Measurements from ENCODE around the gene C16orf78.
A peak's percentile ranks its signal among the peaks of the same experiment; 100 is the strongest.
"Not testable (repeated sequence)": the region's sequence is repeated elsewhere in the genome, so short reads cannot be mapped to it uniquely, and the experiment has no call there.

Gene C16orf78

GRCh38 chr16:49350265-49351095 is 23.1 kb upstream of the C16orf78 start:
- peak; percentile 15 for DNase-seq

- no peak for DNase-seq
Observed at GRCh38 chr16:49351096-49351487, 22.5 kb upstream of the C16orf78 start.

- no peak for DNase-seq
Observed at GRCh38 chr16:49352892-49353291, 20.7 kb upstream of the C16orf78 start.

GRCh38 chr16:49353680-49354079 is 19.9 kb upstream of the C16orf78 start:
- DNase-seq, result no peak

- no peak for DNase-seq
Observed at GRCh38 chr16:49354101-49354500, 19.5 kb upstream of the C16orf78 start.

GRCh38 chr16:49354991-49355390 is 18.6 kb upstream of the C16orf78 start:
- DNase-seq, result no peak

- DNase-seq, result no peak
Observed at GRCh38 chr16:49355933-49356665, 17.5 kb upstream of the C16orf78 start.

- DNase-seq, result no peak
Observed at GRCh38 chr16:49356728-49357488, 16.7 kb upstream of the C16orf78 start.

- no peak for DNase-seq
Observed at GRCh38 chr16:49359591-49359990, 14.0 kb upstream of the C16orf78 start.

- DNase-seq, result not testable (repeated sequence)
Observed at GRCh38 chr16:49361731-49362130, 11.9 kb upstream of the C16orf78 start.

- no peak for DNase-seq
Observed at GRCh38 chr16:49362230-49362629, 11.4 kb upstream of the C16orf78 start.

- no peak for DNase-seq
Observed at GRCh38 chr16:49365711-49366509, 7.7 kb upstream of the C16orf78 start.

GRCh38 chr16:49366669-49367068 is 6.9 kb upstream of the C16orf78 start:
- no peak for DNase-seq

- DNase-seq, result no peak
Observed at GRCh38 chr16:49369651-49370611, 3.7 kb upstream of the C16orf78 start.

GRCh38 chr16:49376206-49376605 is 2.6 kb downstream of the C16orf78 start:
- DNase-seq, result no peak

GRCh38 chr16:49377196-49377755 is 3.7 kb downstream of the C16orf78 start:
- no peak for DNase-seq

GRCh38 chr16:49378238-49378637 is 4.6 kb downstream of the C16orf78 start:
- no peak for DNase-seq

GRCh38 chr16:49378816-49379215 is 5.2 kb downstream of the C16orf78 start:
- DNase-seq, result no peak

GRCh38 chr16:49382916-49383315 is 9.3 kb downstream of the C16orf78 start:
- no peak for DNase-seq

GRCh38 chr16:49395021-49395420 is 21.4 kb downstream of the C16orf78 start:
- DNase-seq, result no peak

GRCh38 chr16:49396206-49396720 is 22.7 kb downstream of the C16orf78 start:
- DNase-seq, result no peak
